HFFc6 (cell line): ENCODE data around the gene BCL2L12. TPM values are rescaled to one million over a fixed set of nuclear protein-coding genes. Genes with fewer than 3 reads are reported as not detected.
A peak's percentile ranks its signal among the peaks of the same experiment; 100 is the strongest.

Source experiments
- DNase-seq: peaks from one replicate; pipeline ENCODE4 v3.0.0-alpha.2; 2018
- H3K27ac Mint-ChIP-seq: 2 replicates; pipeline ENCODE4 v1.8.0; 2020; ENCODE audit warnings: mild to moderate bottlenecking, mixed read lengths
- H3K27me3 Mint-ChIP-seq: 2 replicates; pipeline ENCODE4 v1.8.0; 2021; ENCODE audit warnings: mild to moderate bottlenecking, moderate library complexity, mixed read lengths; ENCODE audit not compliant: insufficient read depth
- H3K36me3 Mint-ChIP-seq: 2 replicates; pipeline ENCODE4 v1.8.0; 2021; ENCODE audit warnings: low read depth, mixed read lengths
- H3K4me1 Mint-ChIP-seq: 2 replicates; pipeline ENCODE4 v1.8.0; 2020; ENCODE audit warnings: low read depth, mixed read lengths
- H3K4me3 Mint-ChIP-seq: 2 replicates; pipeline ENCODE4 v1.8.0; 2020; ENCODE audit warnings: mild to moderate bottlenecking, moderate library complexity, mixed read lengths
- H3K9me3 Mint-ChIP-seq: 2 replicates; pipeline ENCODE4 v1.8.0; 2020; ENCODE audit warnings: mild to moderate bottlenecking, mixed read lengths
- total RNA-seq, 6 experiments: library from RNA; stranded (reverse); fragmentation: NEBNext Ultra II Directional; extraction: Animal tissue kit (Norgen Biotek cat#: 25700); gene quantifications; 2 replicates in 1 of 6; 3 replicates in 5 of 6; pipeline ENCODE4 v1.2.3, GENCODE V29; 2021
- TF ChIP-seq, protein P1 (sequence below): fragments of 200-600 bp; sonication (generic); IDR thresholded peaks from 2 replicates; pipeline ENCODE4 v1.5.0; 2021; ENCODE audit warnings: antibody characterized with exemption, mild to moderate bottlenecking

The BCL2L12 gene
- total RNA-seq, 6 experiments from 2014 or later, result 23.9 to 34.2 (median 33.4) TPM

- H3K27ac Mint-ChIP-seq, result peak within 1 kb of the TSS; percentile 100
- H3K4me3 Mint-ChIP-seq, result peak within 1 kb of the TSS; percentile 99
- peaks cover 21% of the 10 kb centered on the region for H3K36me3 Mint-ChIP-seq
- peaks cover 68% of the 10 kb centered on the region for H3K4me1 Mint-ChIP-seq
- peak; percentile 100 for DNase-seq
- H3K27me3 Mint-ChIP-seq, result peaks cover 18% of the 10 kb centered on the region
- no peaks in the 10 kb centered on the region for H3K9me3 Mint-ChIP-seq
- TF ChIP-seq, protein P1, sequence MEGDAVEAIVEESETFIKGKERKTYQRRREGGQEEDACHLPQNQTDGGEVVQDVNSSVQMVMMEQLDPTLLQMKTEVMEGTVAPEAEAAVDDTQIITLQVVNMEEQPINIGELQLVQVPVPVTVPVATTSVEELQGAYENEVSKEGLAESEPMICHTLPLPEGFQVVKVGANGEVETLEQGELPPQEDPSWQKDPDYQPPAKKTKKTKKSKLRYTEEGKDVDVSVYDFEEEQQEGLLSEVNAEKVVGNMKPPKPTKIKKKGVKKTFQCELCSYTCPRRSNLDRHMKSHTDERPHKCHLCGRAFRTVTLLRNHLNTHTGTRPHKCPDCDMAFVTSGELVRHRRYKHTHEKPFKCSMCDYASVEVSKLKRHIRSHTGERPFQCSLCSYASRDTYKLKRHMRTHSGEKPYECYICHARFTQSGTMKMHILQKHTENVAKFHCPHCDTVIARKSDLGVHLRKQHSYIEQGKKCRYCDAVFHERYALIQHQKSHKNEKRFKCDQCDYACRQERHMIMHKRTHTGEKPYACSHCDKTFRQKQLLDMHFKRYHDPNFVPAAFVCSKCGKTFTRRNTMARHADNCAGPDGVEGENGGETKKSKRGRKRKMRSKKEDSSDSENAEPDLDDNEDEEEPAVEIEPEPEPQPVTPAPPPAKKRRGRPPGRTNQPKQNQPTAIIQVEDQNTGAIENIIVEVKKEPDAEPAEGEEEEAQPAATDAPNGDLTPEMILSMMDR, result no peak
Observed at GRCh38 chr19:49640113-49640898, 25.4 kb upstream of the BCL2L12 start, which contains the start of gene RRAS. RRAS (minus strand) TSS chr19:49640143; CDS start chr19:49640098, 45 bp downstream.

- Mint-ChIP-seq H3K4me1 (peaks cover 61% of the 10 kb centered on the region), H3K27me3 (peaks cover 18% of the 10 kb centered on the region), H3K36me3 (peaks cover 24% of the 10 kb centered on the region), H3K9me3 (no peaks in the 10 kb centered on the region), H3K27ac (peak within 1 kb of the TSS; percentile 100), H3K4me3 (peak within 1 kb of the TSS; percentile 99)
- DNase-seq, result peak; percentile 99
- TF ChIP-seq, protein P1, result no peak
Observed at GRCh38 chr19:49641688-49642491, 23.8 kb upstream of the BCL2L12 start, which contains the start of gene SCAF1. SCAF1 (plus strand) TSS chr19:49642209; CDS start chr19:49645027, 2,818 bp downstream.

DNA sequence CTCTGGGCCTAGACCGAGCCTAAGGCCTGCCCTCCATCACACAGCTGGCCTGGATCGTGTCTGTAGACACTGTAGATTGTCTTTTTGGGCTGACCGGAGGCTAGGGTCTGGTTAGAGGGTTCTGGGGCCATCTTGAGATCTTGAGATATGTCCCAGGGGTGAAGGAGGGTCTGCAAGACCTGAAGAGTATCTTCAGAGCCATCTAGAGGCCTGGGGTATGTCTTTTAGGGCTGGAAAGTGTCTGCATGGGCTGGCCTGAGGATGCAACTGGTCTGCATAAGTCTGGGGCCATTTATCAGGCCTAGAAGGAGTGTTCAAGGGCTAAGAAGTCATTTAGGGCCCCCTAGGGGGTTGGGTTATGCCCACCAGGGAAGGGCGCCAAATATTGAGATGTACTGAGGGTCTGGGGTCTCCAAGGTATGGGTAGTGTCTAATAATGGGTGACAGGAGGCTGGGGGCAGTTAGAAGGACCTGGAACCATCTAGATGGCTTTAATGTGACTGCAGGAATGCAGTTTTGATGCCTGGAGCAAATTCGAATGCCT, 23.2 kb upstream of the BCL2L12 start:
- TF ChIP-seq, protein P1, result no peak
- DNase-seq, result no peak
- peak overlapping the region; percentile 100 for H3K27ac Mint-ChIP-seq
- H3K4me1 Mint-ChIP-seq, result peaks cover 57% of the 10 kb centered on the region
- peak overlapping the region; percentile 99 for H3K4me3 Mint-ChIP-seq
- peaks cover 18% of the 10 kb centered on the region for H3K27me3 Mint-ChIP-seq
- peaks cover 26% of the 10 kb centered on the region for H3K36me3 Mint-ChIP-seq
- no peaks in the 10 kb centered on the region for H3K9me3 Mint-ChIP-seq

- peak overlapping the region; percentile 99 for H3K4me3 Mint-ChIP-seq
- peaks cover 26% of the 10 kb centered on the region for H3K36me3 Mint-ChIP-seq
- H3K27me3 Mint-ChIP-seq, result peaks cover 18% of the 10 kb centered on the region
- no peak for DNase-seq
- peaks cover 48% of the 10 kb centered on the region for H3K4me1 Mint-ChIP-seq
- TF ChIP-seq, protein P1, result no peak
- H3K27ac Mint-ChIP-seq, result peak overlapping the region; percentile 100
- H3K9me3 Mint-ChIP-seq, result no peaks in the 10 kb centered on the region
Observed at GRCh38 chr19:49643466-49643865, 22.3 kb upstream of the BCL2L12 start.

DNA sequence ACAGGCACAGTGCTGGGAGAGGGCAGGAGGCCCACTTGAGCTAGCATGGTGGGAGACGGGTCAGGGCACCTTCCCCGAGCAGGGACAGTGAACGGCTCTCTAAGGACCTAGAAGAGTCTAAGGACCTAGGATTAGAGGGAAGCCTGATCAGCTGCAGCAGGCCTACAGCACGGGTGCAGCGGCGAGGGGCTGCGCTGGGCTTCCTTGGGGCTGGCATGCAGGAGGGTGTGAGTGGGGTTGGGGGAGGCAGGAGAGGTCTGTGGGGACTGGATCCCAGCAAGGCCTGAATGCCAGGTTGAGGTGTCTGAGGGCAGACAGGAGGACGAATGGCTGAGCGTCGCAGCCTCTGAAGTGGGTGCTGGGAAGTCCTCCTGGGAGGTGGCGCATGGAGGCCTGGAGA, 20.1 kb upstream of the BCL2L12 start:
- DNase-seq, result no peak
- H3K36me3 Mint-ChIP-seq, result peaks cover 31% of the 10 kb centered on the region

More for the DNA sequence above, 20.1 kb upstream of the BCL2L12 start:
- TF ChIP-seq, protein P1, result no peak
- Mint-ChIP-seq H3K4me1 (peaks cover 37% of the 10 kb centered on the region), H3K27ac (no peak overlapping the region), H3K27me3 (peaks cover 15% of the 10 kb centered on the region), H3K4me3 (no peak overlapping the region), H3K9me3 (no peaks in the 10 kb centered on the region)
